GM21447 (cell line): Measurements from ENCODE around the gene B3GALT6.
A peak's percentile ranks its signal among the peaks of the same experiment; 100 is the strongest.

Source experiments
- ATAC-seq: cut with Tn5 transposase; IDR thresholded peaks from one replicate; pipeline ENCODE4 v1.9.1; 2021; ENCODE audit not compliant: unreplicated experiment

B3GALT6 gene

DNA sequence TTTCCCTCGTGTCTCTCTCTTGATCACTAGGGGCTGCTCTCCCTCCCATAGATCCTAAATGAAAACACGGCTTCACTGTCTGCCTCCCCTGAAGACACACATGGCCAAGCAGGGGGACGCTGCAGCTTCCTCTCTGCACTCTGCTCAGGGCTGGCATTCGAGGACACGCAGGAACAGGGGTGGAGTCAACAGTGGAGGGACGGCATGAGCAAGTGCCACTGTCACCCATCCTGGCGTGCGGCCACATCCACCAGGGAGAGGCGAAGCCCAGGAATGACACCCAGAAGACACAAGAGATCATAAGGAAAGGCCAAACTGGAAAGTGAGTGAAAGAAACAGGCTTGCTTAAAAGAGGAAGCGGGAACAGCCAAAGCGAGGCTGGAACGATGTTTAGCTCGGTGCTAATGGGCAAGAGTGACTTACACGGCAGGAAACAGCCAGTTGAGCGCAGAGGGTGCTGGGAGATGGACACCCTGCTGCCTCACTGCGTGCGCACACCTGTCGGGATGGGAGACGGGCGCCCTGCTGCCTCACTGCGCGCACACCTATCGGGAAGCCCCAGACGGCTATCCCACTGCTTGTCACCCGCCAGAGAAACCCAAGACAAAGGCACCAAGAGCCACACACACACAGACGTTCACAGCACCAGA is 28.0 kb downstream of the B3GALT6 start:
- ATAC-seq = no peak

DNA sequence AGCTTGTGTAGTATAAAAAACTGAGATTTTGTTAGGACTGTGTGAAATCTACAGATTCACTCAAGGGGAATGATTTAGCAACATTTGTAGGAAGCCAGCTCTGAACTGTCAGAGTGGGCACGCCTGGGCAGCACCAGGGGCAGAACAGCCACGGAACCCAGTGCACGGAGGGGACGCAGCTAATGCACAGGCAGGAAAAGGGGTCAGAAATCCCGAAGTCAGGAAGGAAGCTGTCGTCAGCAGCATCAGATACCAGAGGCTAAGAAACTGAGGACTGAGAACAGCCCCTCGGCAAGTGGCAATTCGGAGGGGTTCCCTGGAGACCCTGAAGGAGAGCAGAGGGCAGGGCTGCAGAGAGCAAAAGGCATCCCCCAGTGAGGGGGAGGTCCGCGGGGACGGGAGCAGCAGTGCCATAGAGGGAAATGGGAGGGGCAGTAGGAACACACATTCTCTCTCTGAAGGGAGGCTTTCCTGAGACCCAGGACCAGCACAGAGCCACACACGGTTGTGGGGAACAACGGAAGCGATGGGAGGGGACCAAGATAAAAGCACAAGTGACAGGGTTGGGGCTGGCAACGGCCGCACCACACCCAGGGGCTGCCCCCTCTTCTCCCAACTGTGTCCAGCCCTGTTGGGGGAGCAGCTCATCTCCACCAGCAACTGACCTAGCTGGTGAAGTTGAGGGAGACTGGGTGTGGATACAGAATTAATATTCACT is 29.0 kb downstream of the B3GALT6 start:
- ATAC-seq = no peak

DNA sequence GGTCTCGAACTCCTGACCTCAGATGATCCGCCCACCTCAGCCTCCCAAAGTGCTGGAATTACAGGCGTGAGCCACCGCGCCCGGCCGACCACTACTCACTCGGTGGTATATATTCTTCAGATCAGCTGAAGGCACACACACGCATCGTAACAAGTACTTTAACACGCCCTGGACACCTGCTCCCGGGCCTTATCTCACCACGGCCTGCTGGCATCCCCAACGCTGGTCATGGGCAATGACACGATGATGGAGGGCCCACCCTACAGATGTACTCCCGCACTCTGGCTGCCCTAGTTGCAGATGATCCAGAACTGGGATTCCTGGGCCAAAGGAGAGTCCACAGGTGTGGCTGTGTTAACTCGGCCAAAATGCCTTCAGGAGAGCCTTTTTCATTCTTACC is 30.0 kb downstream of the B3GALT6 start:
- no peak for ATAC-seq

DNA sequence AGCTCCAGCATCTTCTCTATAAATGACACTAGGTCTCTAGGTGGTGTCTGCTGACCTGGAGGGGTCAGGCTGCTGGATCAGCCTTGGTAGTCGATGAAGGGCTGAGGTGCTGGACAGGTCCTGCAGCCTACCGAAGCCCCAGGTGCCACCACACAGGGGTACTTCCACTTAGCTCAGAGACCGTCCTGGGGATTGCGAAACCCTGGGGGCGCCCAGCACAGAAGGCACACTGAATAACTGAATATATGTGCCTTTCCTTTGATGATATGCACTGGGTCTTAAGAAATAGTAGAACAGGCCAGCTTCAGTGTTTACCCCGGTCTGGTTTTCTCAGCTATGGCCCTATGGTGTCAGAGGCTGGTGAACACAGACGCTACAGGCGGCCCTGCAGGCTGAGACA is 30.7 kb downstream of the B3GALT6 start:
- ATAC-seq = no peak

DNA sequence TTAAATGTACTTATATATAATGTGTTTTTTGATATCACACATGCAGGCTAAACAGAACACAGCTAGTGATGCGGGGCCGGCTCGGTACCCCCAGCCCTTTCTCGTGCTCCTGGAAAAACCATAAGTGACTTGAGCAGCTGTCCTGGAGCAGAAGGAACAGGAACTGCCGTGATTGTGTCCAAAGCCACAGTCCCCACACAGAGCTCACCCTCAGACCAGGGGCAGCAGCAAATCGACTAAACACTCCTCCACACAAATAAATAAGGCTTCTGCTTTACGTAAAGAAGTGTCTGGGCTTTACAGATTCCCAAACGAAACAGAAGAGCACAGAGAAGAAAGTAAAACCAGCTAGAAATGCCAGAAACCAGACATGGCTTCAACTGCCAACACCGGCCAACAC is 32.0 kb downstream of the B3GALT6 start:
- no peak for ATAC-seq

DNA sequence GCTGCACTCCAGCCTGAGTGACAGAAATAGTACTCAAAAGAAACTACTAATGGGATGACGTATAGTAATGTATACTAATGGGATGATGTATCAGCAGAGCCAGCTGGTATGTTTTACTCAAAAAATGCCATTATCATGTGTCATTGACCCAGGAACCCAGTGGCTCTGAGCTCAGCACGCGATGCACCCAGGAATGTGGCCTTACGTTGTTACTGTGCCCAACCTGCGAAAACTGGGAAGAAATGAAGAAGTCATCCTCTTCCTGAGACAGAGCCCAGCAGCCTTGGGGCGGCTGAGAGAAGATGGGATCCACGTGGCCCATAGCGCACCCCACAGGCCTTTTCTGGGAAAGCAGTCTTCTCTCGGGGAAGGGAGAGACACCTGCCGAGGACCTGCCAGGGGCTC is 32.8 kb downstream of the B3GALT6 start:
- ATAC-seq = no peak

DNA sequence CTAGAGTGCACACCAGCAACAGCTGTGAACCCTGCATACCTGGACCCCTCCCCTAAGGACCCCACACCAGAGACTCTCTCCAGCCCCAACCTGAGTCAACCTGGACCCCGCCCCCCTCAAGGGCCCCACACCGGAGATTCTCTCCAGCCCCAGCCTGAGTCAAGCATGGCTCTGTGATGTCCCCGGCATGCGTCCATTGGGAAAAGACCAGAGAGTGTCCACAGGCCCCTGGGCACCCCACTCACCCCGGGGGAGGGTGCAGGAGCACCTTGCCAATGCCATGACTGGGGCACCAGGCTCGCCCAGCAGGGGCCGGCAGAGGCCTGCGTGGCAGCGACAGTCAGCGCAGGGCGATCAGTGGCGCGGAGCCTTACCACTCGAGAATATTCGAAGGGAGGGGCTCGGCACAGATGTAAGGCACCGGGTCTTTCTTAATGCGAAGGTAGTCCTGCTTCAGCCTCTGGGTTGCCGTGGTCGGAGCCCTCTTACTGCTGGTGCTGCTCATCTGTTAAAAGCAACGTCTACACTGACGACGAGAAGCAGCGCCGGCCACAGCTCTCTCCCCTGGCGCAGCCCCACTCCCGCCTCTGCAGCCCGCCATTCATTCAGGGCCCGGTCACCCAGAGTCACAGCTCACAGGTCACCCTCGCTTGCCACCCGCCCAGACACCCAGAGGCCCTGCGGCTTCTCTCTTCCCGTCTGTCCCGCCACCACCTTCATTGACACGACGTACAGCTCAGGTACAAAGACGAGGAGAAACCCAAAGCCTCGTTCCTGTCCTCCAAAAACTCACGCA is 35.6 kb downstream of the B3GALT6 start:
- no peak for ATAC-seq

DNA sequence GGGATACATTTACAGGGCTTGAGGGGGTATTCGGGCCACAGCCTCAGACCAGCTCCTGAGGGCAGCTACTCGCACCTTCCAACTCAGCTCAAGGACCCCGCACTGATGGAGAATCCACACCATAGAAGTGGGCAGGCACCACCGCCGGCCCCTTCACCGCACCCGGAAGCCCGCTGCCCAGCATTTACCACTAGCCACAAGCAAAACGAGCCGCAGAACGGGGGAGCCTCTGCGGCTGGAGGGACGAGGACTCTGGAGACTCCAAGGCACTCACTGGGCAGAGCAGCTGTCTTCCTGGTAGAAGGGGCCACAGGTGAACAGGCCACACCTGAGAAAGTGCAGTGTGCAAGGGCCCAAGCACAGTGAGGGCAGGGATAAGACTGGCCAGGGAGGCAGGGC is 36.2 kb downstream of the B3GALT6 start:
- ATAC-seq = no peak

DNA sequence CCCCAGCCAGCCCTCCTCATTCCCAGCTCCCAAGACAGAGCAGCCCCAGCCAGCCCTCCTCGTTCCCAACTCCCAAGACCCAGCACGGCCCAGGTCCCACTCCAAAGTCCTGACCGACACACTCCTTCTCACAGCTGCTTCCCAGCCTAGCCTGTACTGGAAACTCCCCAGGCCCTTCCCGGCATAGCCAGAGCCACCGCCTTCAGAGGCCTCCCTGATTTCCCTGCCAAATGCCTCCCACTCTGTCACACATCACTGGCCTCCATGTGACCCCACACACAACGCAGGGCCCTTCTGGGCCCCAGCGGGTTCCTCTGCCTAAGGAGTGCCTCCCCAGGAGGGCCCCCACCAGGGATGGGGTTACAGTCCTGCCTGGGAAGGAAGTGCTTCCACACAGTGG is 38.8 kb downstream of the B3GALT6 start:
- no peak for ATAC-seq

DNA sequence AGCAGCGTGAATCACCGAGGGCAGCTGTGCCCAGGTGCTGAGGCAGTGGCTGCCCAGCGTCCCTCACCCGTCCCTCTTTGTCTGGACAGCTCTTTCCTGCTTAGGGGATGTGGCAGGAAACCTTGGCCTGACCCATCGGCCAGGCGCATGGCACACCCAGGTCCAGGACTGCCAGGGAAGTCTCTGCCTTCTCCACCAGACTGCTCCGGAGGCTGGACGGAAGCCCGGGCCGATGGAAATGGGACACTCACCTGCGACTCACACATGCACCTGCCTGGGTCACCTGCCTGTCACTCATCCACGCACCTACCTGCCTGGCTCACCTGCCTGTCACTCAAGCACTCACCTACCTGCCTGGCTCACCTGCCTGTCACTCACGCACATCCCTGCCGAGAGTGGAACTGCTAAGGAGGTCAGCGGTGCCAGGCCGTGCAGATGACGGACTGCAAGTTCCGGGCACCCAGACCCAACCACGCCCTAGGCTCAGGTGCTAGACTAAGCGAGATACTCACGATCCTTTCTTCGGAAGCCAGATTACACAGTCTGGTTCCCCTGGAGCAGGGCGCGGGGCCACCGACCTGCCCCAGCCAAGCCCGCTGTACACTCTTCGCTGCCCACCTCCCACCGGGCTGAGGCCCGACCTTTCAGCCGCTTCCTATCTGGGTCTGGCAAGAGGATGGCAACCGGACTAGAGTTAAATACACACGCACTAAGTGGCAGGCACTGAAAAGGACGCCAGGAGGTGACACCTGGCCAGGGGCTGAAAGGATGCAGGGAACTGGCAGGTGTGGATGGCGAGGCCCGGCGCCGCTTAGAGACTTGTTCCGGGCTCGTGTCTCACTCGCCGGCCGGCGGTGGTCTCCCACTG is 40.5 kb downstream of the B3GALT6 start:
- ATAC-seq = no peak

DNA sequence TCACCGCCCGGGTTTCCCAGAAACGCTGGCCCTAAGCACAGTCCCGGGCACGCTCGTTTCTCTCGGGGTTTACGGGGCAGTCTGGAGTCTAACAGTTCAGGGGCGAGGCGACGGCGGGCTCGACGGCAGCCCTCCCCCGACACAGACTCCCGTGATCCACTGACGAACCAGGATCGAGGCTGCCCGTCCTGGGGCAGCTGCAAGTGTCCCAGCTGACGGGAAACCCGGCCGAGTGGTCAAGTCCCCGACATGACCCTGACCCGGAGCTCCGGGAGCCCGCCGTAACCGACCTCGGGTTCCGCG is 41.1 kb downstream of the B3GALT6 start:
- ATAC-seq = peak; percentile 9

DNA sequence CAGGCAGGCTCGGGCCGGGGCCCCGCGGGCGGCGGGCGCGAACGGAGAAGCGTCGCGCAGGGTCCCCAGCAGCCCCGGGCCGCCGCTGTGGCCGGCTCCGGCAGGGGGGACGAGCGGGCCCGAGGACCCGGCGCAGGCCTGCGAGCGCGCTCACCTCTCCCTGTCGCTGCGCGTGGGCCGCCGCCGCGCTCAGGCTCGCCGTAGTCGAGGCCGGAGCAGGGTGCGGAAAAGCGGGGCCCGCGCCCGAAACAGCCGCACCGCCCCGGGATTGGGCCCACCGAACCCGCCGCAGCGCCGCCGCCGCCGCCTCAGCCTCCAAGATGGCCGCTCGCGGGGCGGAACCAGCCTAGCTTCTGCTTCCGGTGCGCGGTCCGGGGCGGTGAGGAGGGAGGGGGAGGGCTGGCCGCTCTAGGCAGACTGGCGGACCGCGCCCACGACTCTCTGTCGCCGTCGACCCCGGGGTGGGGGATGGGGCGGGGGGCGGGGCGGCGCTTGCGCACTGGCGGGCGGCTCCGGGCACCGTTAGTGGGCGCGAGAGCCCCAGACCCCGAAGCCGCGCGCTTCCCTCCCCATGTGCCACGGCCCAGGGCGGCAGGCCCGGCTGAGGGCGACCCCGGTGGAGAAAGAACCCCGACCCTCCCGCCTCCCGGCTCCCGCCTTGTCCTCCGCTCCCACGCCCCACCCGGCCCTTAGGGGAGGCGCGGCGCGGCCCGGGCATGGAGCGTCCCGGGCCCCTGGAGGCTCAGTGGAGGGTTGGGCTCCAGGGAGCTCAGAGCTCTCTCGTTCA is 41.7 kb downstream of the B3GALT6 start, which contains the start of gene UBE2J2:
Gene UBE2J2, minus strand, starts transcription at position 343 of the 787 bp plus-strand sequence. CDS start 5,862 bp downstream, outside the sequence.
- ATAC-seq = peak; percentile 76

DNA sequence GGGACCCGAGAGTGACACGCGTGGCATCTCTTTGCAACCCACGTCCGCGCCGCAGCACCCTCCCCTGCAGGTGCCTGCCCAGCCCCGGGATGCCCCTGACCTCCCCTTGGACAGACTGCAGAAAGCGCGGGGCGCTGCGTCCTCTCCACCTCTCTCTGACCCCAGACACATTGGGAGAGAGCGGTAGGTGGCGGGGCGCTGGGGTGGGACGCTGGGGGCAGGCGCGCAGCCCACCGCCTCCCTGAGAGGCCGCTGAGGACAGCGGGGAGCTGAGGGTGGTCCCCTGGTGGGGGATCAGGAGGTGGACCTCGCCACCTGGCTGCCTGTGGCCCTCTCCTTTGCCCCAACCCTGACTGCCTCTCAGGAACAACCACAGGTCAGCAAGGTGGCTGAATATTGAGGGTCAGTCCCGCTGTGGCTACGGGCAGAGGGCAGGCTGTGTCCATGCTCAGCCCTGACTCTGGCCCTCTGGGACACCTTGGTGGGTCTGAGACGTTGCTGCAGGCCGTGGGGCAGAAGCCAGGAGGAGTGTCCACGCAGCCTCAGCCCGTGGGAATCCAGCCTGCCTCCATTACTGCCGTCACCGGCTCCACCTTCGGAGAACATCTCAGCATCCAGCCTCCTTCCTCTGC is 42.4 kb downstream of the B3GALT6 start:
- no peak for ATAC-seq

DNA sequence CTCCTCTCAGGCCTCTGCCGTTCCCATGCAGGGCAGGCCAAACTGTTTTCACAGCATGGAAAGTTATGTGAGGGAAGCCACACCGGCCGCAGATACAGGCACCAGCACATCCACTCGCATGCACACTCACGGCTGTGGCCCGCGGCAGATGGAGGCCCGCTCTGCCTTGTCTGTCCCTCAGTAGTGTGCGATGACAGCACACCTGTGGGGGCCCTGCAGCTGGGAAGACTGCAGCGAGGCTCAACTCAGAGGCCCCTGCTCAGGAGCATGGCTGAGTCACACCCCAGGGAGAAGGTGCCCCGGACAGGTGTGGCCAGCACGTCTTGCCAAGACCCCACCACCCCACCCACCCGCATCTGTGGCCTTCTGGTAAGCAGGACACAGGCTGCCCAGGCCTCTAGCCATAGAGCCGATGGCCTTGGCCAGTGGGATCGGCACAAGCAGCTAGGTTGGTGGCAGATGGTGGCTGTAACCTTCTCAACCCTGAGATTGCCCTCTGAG is 42.9 kb downstream of the B3GALT6 start:
- no peak for ATAC-seq

DNA sequence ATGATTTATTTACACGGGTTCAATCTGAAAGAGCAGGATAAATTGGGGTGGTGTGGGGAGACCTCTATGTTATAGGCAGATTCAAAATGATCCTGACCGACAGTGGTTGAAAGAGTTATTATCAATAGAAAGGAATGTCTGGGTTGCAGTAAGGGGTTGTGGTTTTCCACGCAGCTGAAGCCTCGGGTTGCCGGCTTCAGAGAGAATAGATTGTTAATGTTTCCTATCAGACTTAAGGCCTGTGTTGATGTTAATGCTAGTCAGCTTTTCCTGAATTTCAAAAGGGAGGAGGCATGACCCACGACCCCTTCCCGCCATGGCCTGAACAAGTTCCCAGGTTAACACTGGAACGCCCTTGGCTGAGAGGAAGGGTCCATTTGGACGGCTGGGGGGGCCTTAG is 43.8 kb downstream of the B3GALT6 start:
- no peak for ATAC-seq

DNA sequence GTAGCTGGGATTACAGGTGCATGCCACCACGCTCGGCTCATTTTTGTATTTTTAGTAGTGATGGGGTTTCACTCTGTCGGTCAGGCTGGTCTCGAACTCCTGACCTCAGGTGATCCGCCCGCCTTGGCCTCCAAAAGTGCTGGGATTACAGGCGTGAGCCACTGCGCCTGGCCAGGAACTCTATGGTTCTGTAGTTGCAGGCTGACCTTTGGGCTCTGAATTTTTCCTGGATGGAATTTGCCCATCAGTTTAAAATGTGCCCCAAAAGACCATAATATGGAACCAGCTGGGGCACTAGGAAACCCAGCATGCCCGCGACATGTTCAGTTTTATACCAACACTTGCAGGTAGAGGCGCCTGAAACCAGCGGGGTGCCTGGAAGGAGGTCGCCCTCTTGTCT is 46.6 kb downstream of the B3GALT6 start:
- no peak for ATAC-seq

DNA sequence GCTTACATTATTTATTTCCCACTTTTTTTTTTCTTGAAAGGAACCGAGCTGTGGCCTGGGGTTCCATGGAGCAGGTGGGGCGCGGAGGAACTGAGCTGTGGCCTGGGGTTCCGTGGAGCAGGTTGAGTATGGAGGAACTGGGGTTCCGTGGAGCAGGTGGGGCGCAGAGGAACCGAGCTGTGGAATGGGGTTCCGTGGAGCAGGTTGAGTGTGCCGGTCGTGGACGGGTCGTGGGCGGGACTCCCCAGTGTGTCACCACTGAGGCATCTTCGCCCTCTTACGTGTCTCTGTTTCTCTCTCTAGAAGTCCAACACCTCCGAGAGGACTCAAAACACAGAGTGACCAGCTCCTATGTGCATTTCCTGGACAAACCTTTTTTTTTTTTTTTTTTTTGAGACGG is 47.0 kb downstream of the B3GALT6 start:
- no peak for ATAC-seq

DNA sequence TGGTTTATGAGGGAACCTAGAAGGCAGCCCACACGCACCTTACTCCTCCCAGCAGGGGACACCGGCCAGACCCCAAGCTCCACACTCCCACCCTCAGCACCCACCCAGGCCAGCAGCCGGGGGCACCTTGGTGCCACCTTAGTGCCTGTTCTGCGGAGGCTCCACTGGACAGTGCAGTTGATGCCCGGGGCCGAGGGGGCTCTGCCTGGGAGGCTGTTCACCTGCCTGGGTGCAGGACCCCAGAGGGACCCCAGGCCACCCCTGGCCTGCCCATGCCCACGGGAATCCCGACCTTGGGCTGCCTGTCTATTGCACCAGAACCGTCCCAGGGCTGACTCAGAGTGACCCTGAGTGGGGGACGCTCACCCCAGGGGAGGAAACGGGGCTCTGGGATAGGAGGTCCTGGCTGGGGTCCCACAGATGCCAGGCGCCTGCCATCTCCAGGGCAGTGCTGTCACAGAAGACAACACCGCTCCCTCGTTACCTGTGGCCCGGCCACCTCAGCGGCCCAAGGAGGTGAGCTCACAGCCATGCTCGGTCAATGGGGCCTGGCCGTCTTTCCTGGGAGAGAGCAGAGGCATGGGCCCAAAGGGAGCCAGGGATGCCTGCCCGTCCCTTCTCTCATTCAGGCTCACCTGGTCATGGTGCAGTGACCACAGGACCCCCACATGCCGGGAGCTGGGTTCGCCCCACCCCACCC is 48.9 kb downstream of the B3GALT6 start:
- no peak for ATAC-seq
